A549 (cell line): ENCODE results near the gene RUNX2. TPM values are rescaled to one million over a fixed set of nuclear protein-coding genes. Genes with fewer than 3 reads are reported as not detected.

Source experiments
- ATAC-seq, 2 experiments: fragments of 200-7000 bp in 1 of 2; fragments of >200 bp in 1 of 2; cut with Nextera tagmentation in 1 of 2; cut with Tn5 transposase in 1 of 2; 3 replicates each; pipeline versions ENCODE4 v1.8.0 to v1.9.1; 2018 to 2020; ENCODE audit warnings: mild to moderate bottlenecking in 1 of 2, moderate library complexity in 1 of 2
- CTCF ChIA-PET: fragments of 300-600 bp; sonication (Branson Sonifier 250); formaldehyde crosslinking; extraction: SDS; loops from one replicate; lab custom pipeline; 2021; ENCODE audit warnings: antibody characterized with exemption, inconsistent platforms; lab: Yijun Ruan, JAX
- POLR2A ChIA-PET: fragments of 350-600 bp; formaldehyde crosslinking; extraction: SDS; loops from one replicate; lab custom pipeline; 2021; ENCODE audit warnings: antibody characterized with exemption, inconsistent platforms; lab: Yijun Ruan, JAX
- DNase-seq, 2 experiments: peaks; one replicate each; pipeline versions ENCODE4 v3.0.0 to v3.0.0-alpha.2; 2011 to 2016; ENCODE audit warnings: low read depth in 1 of 2, low spot score in 1 of 2
- FAIRE-seq: peaks from 2 replicates; lab custom pipeline; 2011; peaks lifted over from hg19 to GRCh38; lab: Jason Lieb, UNC
- H3K27ac ChIP-seq, 2 experiments: fragments of >200 bp; sonication (Bioruptor Twin); formaldehyde crosslinking; 3 replicates each; pipeline ENCODE4 v1.5.1; 2016 to 2017
- H3K4me1 ChIP-seq: fragments of >200 bp; sonication (Bioruptor Twin); formaldehyde crosslinking; 3 replicates; pipeline ENCODE4 v1.6.1; 2016
- H3K4me2 ChIP-seq: fragments of >200 bp; sonication (Bioruptor Twin); formaldehyde crosslinking; 3 replicates; pipeline ENCODE4 v1.6.1; 2016
- H3K4me3 ChIP-seq: fragments of >200 bp; sonication (Bioruptor Twin); formaldehyde crosslinking; 3 replicates; pipeline ENCODE4 v1.5.1; 2016
- H3K9me3 ChIP-seq: fragments of >200 bp; sonication (Bioruptor Twin); formaldehyde crosslinking; 3 replicates; pipeline ENCODE4 v1.6.1; 2016
- BHLHE40 ChIP-seq: IDR thresholded peaks from 2 replicates; pipeline ENCODE4 v1.6.1; 2012; ENCODE audit warnings: low read depth, low read length, inconsistent platforms
- CBX2 ChIP-seq: fragments of 200-600 bp; sonication (generic); IDR thresholded peaks from 2 replicates; pipeline ENCODE4 v1.6.1; 2016; ENCODE audit warnings: low read depth, mild to moderate bottlenecking, borderline replicate concordance
- CBX8 ChIP-seq: fragments of 200-600 bp; sonication (generic); IDR thresholded peaks from 2 replicates; pipeline ENCODE4 v1.6.1; 2016
- CEBPB ChIP-seq, 2 experiments: fragments of >200 bp in 1 of 2; sonication (Bioruptor Twin) in 1 of 2; formaldehyde crosslinking in 1 of 2; IDR thresholded peaks; 2 replicates each; pipeline ENCODE4 v1.6.1; 2012 to 2016
- CHD4 ChIP-seq: fragments of 200-600 bp; sonication (generic); IDR thresholded peaks from 2 replicates; pipeline ENCODE4 v1.6.1; 2016; ENCODE audit warnings: antibody characterized with exemption, mild to moderate bottlenecking, borderline replicate concordance
- EP300 ChIP-seq, 2 experiments: fragments of >200 bp; sonication (Bioruptor Twin); formaldehyde crosslinking; IDR thresholded peaks; 2 replicates in 1 of 2; 3 replicates in 1 of 2; pipeline ENCODE4 v1.6.1; 2016 to 2017
- FOSL2 ChIP-seq, 2 experiments: fragments of 450-650 bp in 1 of 2; fragments of >200 bp in 1 of 2; sonication (Bioruptor Twin) in 1 of 2; formaldehyde crosslinking; IDR thresholded peaks; 2 replicates each; pipeline versions ENCODE4 v1.5.0 to v1.6.1; 2016 to 2020; ENCODE audit warnings: mild to moderate bottlenecking in 1 of 2, moderate library complexity in 1 of 2
- FOXS1 ChIP-seq: fragments of 250-450 bp; sonication (Bioruptor Pico); IDR thresholded peaks from 2 replicates; pipeline ENCODE4 v1.5.0; 2020; ENCODE audit warnings: mild to moderate bottlenecking, moderate library complexity
- HDAC2 ChIP-seq: fragments of 200-600 bp; sonication (generic); IDR thresholded peaks from 2 replicates; pipeline ENCODE4 v1.6.1; 2016
- HEYL ChIP-seq: fragments of 250-450 bp; sonication (Bioruptor Pico); IDR thresholded peaks from 2 replicates; pipeline ENCODE4 v1.8.0; 2021; ENCODE audit warnings: mild to moderate bottlenecking, moderate library complexity
- HOXB13 ChIP-seq: fragments of 250-450 bp; sonication (Bioruptor Pico); IDR thresholded peaks from 2 replicates; pipeline ENCODE4 v1.5.0; 2020; ENCODE audit warnings: low read depth, mild to moderate bottlenecking, moderate library complexity
- HOXB5 ChIP-seq: fragments of 250-450 bp; sonication (Bioruptor Pico); IDR thresholded peaks from 2 replicates; pipeline ENCODE4 v1.5.0; 2020; ENCODE audit warnings: mild to moderate bottlenecking, moderate library complexity
- JUNB ChIP-seq: fragments of >200 bp; sonication (Bioruptor Twin); formaldehyde crosslinking; IDR thresholded peaks from 2 replicates; pipeline ENCODE4 v1.6.1; 2016
- MAFK ChIP-seq: fragments of 450-650 bp; IDR thresholded peaks from 2 replicates; pipeline ENCODE4 v1.6.1; 2014; ENCODE audit not compliant: partially characterized antibody
- MAX ChIP-seq: IDR thresholded peaks from 2 replicates; pipeline ENCODE4 v1.6.1; 2012
- MYC ChIP-seq: IDR thresholded peaks from 2 replicates; pipeline ENCODE4 v1.6.1; 2012; ENCODE audit warnings: mild to moderate bottlenecking, inconsistent platforms, low read length, improper control_type of control experiment, borderline replicate concordance
- NFE2L2 ChIP-seq: fragments of 150-350 bp; conservative IDR thresholded peaks from 2 replicates; pipeline ENCODE4 v1.6.1; 2014; ENCODE audit warnings: low read length
- POLR2A ChIP-seq: IDR thresholded peaks from 2 replicates; pipeline ENCODE4 v1.6.1; 2012; ENCODE audit warnings: mild to moderate bottlenecking, low read length
- RARB ChIP-seq: fragments of 250-450 bp; sonication (Bioruptor Pico); IDR thresholded peaks from 2 replicates; pipeline ENCODE4 v1.8.0; 2021; ENCODE audit warnings: mild to moderate bottlenecking, moderate library complexity
- REST ChIP-seq: fragments of 200-600 bp; sonication (generic); IDR thresholded peaks from 2 replicates; pipeline ENCODE4 v1.6.1; 2016; ENCODE audit warnings: antibody characterized with exemption, mild to moderate bottlenecking, moderate library complexity
- RNF2 ChIP-seq: fragments of 200-600 bp; sonication (generic); IDR thresholded peaks from 2 replicates; pipeline ENCODE4 v1.6.1; 2016; ENCODE audit warnings: low read depth, mild to moderate bottlenecking, antibody characterized with exemption, moderate library complexity, borderline replicate concordance
- TFCP2L1 ChIP-seq: fragments of 250-450 bp; sonication (Bioruptor Pico); IDR thresholded peaks from 2 replicates; pipeline ENCODE4 v1.5.0; 2021; ENCODE audit warnings: mild to moderate bottlenecking
- WGBS: methylation state at CpG from one replicate; pipeline ENCODE4 v1.1.6; 2017; ENCODE audit errors: missing lambda C conversion rate; 5-methylcytosine and 5-hydroxymethylcytosine counted together
- polyA plus RNA-seq, 4 experiments: library from polyadenylated mRNA; depleted of rRNA in 3 of 4; stranded (reverse); fragments of >200 nt; fragmentation: RNase III in 1 of 4; extraction: RNeasy Plus Mini Kit Qiagen cat#74134 plus additional on column Dnase treatment in 1 of 4; gene quantifications; 2 replicates in 3 of 4; 3 replicates in 1 of 4; pipeline ENCODE4 v1.2.3, GENCODE V29; 2011 to 2017

Gene RUNX2
- polyA plus RNA-seq, 2 of the 4 experiments (the other 2 are of a cell fraction) = 0.13 to 0.83 TPM

DNA sequence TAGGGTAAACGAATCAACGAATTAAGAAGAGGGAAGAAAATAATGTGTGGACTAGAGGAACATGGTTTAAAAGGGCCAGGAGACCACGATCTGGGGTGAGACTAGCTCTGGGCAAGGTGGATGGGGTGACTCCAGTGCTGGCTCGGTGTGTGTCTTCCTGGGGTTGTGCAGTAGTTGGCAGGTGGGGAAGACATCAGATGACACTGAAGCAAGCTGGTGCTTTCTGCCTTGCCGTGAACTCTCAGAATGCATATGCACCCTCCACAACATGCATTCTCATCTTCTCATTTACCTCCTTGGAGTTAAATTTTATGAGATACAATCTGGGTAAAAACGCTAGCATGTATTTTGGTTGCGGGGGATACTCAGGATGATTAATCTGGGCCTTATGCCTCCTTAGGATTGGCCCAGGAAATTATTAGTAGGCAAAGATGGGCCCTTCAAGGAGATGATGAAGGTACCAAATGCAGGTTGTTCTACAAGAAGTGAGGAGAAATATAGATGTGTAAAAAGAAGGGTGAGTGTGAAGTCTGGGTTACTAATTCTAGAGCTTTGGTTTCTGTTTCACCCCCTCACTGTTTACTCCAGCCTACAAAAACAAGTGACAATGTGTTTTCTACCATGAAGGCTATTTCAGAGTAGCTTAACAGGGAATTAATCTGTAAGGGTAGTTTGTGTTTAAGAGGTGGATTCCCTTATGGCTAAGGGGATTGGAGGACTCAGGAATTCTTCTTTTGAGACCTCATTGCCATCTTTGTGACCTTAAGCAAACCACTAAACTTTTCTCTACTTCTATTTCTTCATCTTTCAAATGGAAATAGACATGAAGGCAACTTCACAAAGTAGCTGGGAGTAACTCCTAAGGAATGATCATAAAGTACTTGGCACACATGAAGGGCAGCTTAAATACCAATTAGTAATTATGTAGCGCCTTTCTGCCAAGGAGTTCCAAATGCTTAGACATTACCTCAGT is 120.6 kb downstream of the RUNX2 start:
- WGBS = 90% methylated on average over 8 of the region's 8 CpGs
- FAIRE-seq (no peak), DNase-seq (no peak), ATAC-seq (no peak)
- Histone ChIP-seq H3K4me1 (peaks cover 32% of the 10 kb centered on the region), H3K27ac (peak overlapping the region in 1 of 2 experiments; percentile 61; a peak in 3 of 6 replicates), H3K4me2 (no peak overlapping the region), H3K4me3 (no peak overlapping the region), H3K9me3 (no peaks in the 10 kb centered on the region)
- ChIA-PET POLR2A (no interaction called here), CTCF (no interaction called here)
- TF ChIP-seq RNF2 = no peak
- TF ChIP-seq CEBPB (IDR thresholded peaks at IDR 0.05) = no peak
- TF ChIP-seq CHD4 = no peak
- TF ChIP-seq RARB (CRISPR knock-in tag) = no peak
- no peak for TF ChIP-seq HOXB13 (CRISPR knock-in tag)
- no peak for TF ChIP-seq REST
- no peak for TF ChIP-seq HEYL (CRISPR knock-in tag)
- no peak for TF ChIP-seq JUNB
- TF ChIP-seq MAX = no peak
- TF ChIP-seq MYC = no peak
- no peak for TF ChIP-seq CBX2
- no peak for TF ChIP-seq HDAC2
- no peak for TF ChIP-seq HOXB5 (CRISPR knock-in tag)
- no peak for TF ChIP-seq CBX8
- TF ChIP-seq FOXS1 = no peak
- no peak for TF ChIP-seq BHLHE40
- TF ChIP-seq FOSL2 (IDR thresholded peaks at IDR 0.05) = no peak
- no peak for TF ChIP-seq FOSL2 (CRISPR knock-in tag; IDR thresholded peaks at IDR 0.05)
- no peak for TF ChIP-seq EP300 (IDR thresholded peaks at IDR 0.05)
- TF ChIP-seq TFCP2L1 (CRISPR knock-in tag) = no peak
- TF ChIP-seq POLR2A = no peak

GRCh38 chr6:45450132-45450531 is 122.0 kb downstream of the RUNX2 start:
- H3K4me1 ChIP-seq = peaks cover 31% of the 10 kb centered on the region
- H3K4me2 ChIP-seq = no peak overlapping the region
- 89% methylated on average over 4 of the region's 4 CpGs for WGBS
- FAIRE-seq (no peak), ATAC-seq (no peak), DNase-seq (no peak)
- H3K9me3 ChIP-seq = no peaks in the 10 kb centered on the region
- no peak overlapping the region for H3K27ac ChIP-seq
- ChIA-PET POLR2A (no interaction called here), CTCF (no interaction called here)
- TF ChIP-seq NFE2L2 (no peak), RARB (CRISPR knock-in tag) (no peak), HDAC2 (no peak), MAX (no peak), MAFK (peak; percentile 56)
- H3K4me3 ChIP-seq = no peak overlapping the region
